GF-D8 (cell line): ENCODE data around the gene EIF1AD.
A peak's percentile ranks its signal among the peaks of the same experiment; 100 is the strongest.
"Not testable (repeated sequence)": the region's sequence is repeated elsewhere in the genome, so short reads cannot be mapped to it uniquely, and the experiment has no call there.

Source experiments
- DNase-seq: peaks from one replicate; lab custom pipeline; 2025; lab: John Stamatoyannopoulos, UW

The EIF1AD gene

GRCh38 chr11:65968600-65969482 lies 33.1 kb downstream of the EIF1AD start:
- DNase-seq = peak; percentile 91

- no peak for DNase-seq
Observed at GRCh38 chr11:65967329-65967934, 34.5 kb downstream of the EIF1AD start.

GRCh38 chr11:65965986-65966762 lies 35.8 kb downstream of the EIF1AD start:
- DNase-seq = no peak

GRCh38 chr11:65964906-65965305 lies 37.1 kb downstream of the EIF1AD start:
- DNase-seq = no peak

- no peak for DNase-seq
Observed at GRCh38 chr11:65962141-65962564, 39.8 kb downstream of the EIF1AD start.

- peak; percentile 94 for DNase-seq
Observed at GRCh38 chr11:65961267-65962140, 40.5 kb downstream of the EIF1AD start, which contains the start of gene SART1. Gene SART1 (plus strand): TSS chr11:65961734. CDS start chr11:65961781, 47 bp downstream.

GRCh38 chr11:65960824-65961266 lies 41.1 kb downstream of the EIF1AD start:
- DNase-seq = no peak

GRCh38 chr11:65958774-65959420 lies 43.1 kb downstream of the EIF1AD start:
- DNase-seq = no peak

GRCh38 chr11:65958291-65958690 lies 43.7 kb downstream of the EIF1AD start:
- no peak for DNase-seq

GRCh38 chr11:65954771-65955170 lies 47.2 kb downstream of the EIF1AD start:
- DNase-seq = no peak

- DNase-seq = no peak
Observed at GRCh38 chr11:65953471-65953870, 48.5 kb downstream of the EIF1AD start.

- no peak for DNase-seq
Observed at GRCh38 chr11:65952052-65952521, 49.9 kb downstream of the EIF1AD start.

- not testable (repeated sequence) for DNase-seq
Observed at GRCh38 chr11:65951641-65952040, 50.3 kb downstream of the EIF1AD start.

GRCh38 chr11:65950711-65951110 lies 51.2 kb downstream of the EIF1AD start:
- DNase-seq = not testable (repeated sequence)

- DNase-seq = no peak
Observed at GRCh38 chr11:65947603-65948125, 54.3 kb downstream of the EIF1AD start.

- no peak for DNase-seq
Observed at GRCh38 chr11:65947133-65947532, 54.8 kb downstream of the EIF1AD start.

- no peak for DNase-seq
Observed at GRCh38 chr11:65946655-65947054, 55.3 kb downstream of the EIF1AD start.
